ENCODE results near the gene ANKMY1. TPM values are rescaled to one million over a fixed set of nuclear protein-coding genes. Genes with fewer than 3 reads are reported as not detected.

Gene ANKMY1
- total RNA-seq, 1 donor from 2014 or later = 28.5 TPM

- H3K9me3 Mint-ChIP-seq (ENCODE audit: unreplicated experiment) = peaks cover 7% of the 10 kb centered on the region
- no peak for TF ChIP-seq CTCF (IDR thresholded peaks at IDR 0.05)
- H3K27me3 Mint-ChIP-seq (ENCODE audit: unreplicated experiment) = no peaks in the 10 kb centered on the region
- DNase-seq (ENCODE audit: extremely low spot score, unreplicated experiment) = no peak
- H3K27ac Mint-ChIP-seq (ENCODE audit: unreplicated experiment) = no peak overlapping the region
- H3K4me3 Mint-ChIP-seq (ENCODE audit: unreplicated experiment) = no peak overlapping the region
- peaks cover 9% of the 10 kb centered on the region for H3K36me3 Mint-ChIP-seq (ENCODE audit: unreplicated experiment)
- no peaks in the 10 kb centered on the region for H3K4me1 Mint-ChIP-seq (ENCODE audit: unreplicated experiment)
Observed at GRCh38 chr2:240479111-240479501, 78.7 kb downstream of the ANKMY1 start.

GRCh38 chr2:240478346-240479110, 79.3 kb downstream of the ANKMY1 start:
- TF ChIP-seq CTCF (IDR thresholded peaks at IDR 0.05) = no peak
- Mint-ChIP-seq H3K4me1 (ENCODE audit: unreplicated experiment) (no peaks in the 10 kb centered on the region), H3K4me3 (ENCODE audit: unreplicated experiment) (no peak overlapping the region), H3K9me3 (ENCODE audit: unreplicated experiment) (peaks cover 10% of the 10 kb centered on the region), H3K36me3 (ENCODE audit: unreplicated experiment) (peaks cover 6% of the 10 kb centered on the region), H3K27me3 (ENCODE audit: unreplicated experiment) (no peaks in the 10 kb centered on the region), H3K27ac (ENCODE audit: unreplicated experiment) (no peak overlapping the region)
- DNase-seq (ENCODE audit: extremely low spot score, unreplicated experiment) = no peak

- H3K27ac Mint-ChIP-seq (ENCODE audit: unreplicated experiment) = no peak overlapping the region
- no peak for DNase-seq (ENCODE audit: extremely low spot score, unreplicated experiment)
- H3K9me3 Mint-ChIP-seq (ENCODE audit: unreplicated experiment) = peaks cover 15% of the 10 kb centered on the region
- H3K4me1 Mint-ChIP-seq (ENCODE audit: unreplicated experiment) = no peaks in the 10 kb centered on the region
- H3K36me3 Mint-ChIP-seq (ENCODE audit: unreplicated experiment) = peaks cover 9% of the 10 kb centered on the region
- no peaks in the 10 kb centered on the region for H3K27me3 Mint-ChIP-seq (ENCODE audit: unreplicated experiment)
- no peak overlapping the region for H3K4me3 Mint-ChIP-seq (ENCODE audit: unreplicated experiment)
- no peak for TF ChIP-seq CTCF (IDR thresholded peaks at IDR 0.05)
Observed at GRCh38 chr2:240477916-240478315, 79.9 kb downstream of the ANKMY1 start.

GRCh38 chr2:240473211-240473610, 84.6 kb downstream of the ANKMY1 start:
- no peak for TF ChIP-seq CTCF (IDR thresholded peaks at IDR 0.05)
- no peak overlapping the region for H3K4me3 Mint-ChIP-seq (ENCODE audit: unreplicated experiment)
- H3K27me3 Mint-ChIP-seq (ENCODE audit: unreplicated experiment) = no peaks in the 10 kb centered on the region

GRCh38 chr2:240472078-240472790, 85.6 kb downstream of the ANKMY1 start:
- H3K27ac Mint-ChIP-seq (ENCODE audit: unreplicated experiment) = no peak overlapping the region
- H3K4me3 Mint-ChIP-seq (ENCODE audit: unreplicated experiment) = no peak overlapping the region
- H3K4me1 Mint-ChIP-seq (ENCODE audit: unreplicated experiment) = no peaks in the 10 kb centered on the region
- H3K36me3 Mint-ChIP-seq (ENCODE audit: unreplicated experiment) = peaks cover 6% of the 10 kb centered on the region
- no peak for TF ChIP-seq CTCF (IDR thresholded peaks at IDR 0.05)
- H3K27me3 Mint-ChIP-seq (ENCODE audit: unreplicated experiment) = no peaks in the 10 kb centered on the region
- DNase-seq (ENCODE audit: extremely low spot score, unreplicated experiment) = no peak
- peaks cover 15% of the 10 kb centered on the region for H3K9me3 Mint-ChIP-seq (ENCODE audit: unreplicated experiment)

More at GRCh38 chr2:240473211-240473610, 84.6 kb downstream of the ANKMY1 start:
- Mint-ChIP-seq H3K27ac (ENCODE audit: unreplicated experiment) (no peak overlapping the region), H3K4me1 (ENCODE audit: unreplicated experiment) (no peaks in the 10 kb centered on the region), H3K36me3 (ENCODE audit: unreplicated experiment) (peaks cover 6% of the 10 kb centered on the region), H3K9me3 (ENCODE audit: unreplicated experiment) (peaks cover 15% of the 10 kb centered on the region)
- DNase-seq (ENCODE audit: extremely low spot score, unreplicated experiment) = no peak

All from osteocyte (in vitro differentiated cells).